NCI-H69 (cell line): ENCODE results near the gene SHISA5.
"Not testable (repeated sequence)": the region's sequence is repeated elsewhere in the genome, so short reads cannot be mapped to it uniquely, and the experiment has no call there.

Experiments
- DNase-seq: peaks from one replicate; lab custom pipeline; 2025; lab: John Stamatoyannopoulos, UW

The SHISA5 gene

GRCh38 chr3:48477959-48478520, 25.9 kb downstream of the SHISA5 start:
- no peak for DNase-seq

- peak; percentile 81 for DNase-seq
Measured at GRCh38 chr3:48476426-48477053, 27.4 kb downstream of the SHISA5 start.

- no peak for DNase-seq
Measured at GRCh38 chr3:48475188-48475587, 28.8 kb downstream of the SHISA5 start.

- peak; percentile 30 for DNase-seq
Measured at GRCh38 chr3:48474619-48475018, 29.4 kb downstream of the SHISA5 start.

GRCh38 chr3:48474031-48474430, 29.9 kb downstream of the SHISA5 start:
- not testable (repeated sequence) for DNase-seq

- peak; percentile 88 for DNase-seq
Measured at GRCh38 chr3:48473617-48473952, 30.4 kb downstream of the SHISA5 start.

GRCh38 chr3:48472923-48473616, 30.9 kb downstream of the SHISA5 start:
- DNase-seq: peak; percentile 93

- no peak for DNase-seq
Measured at GRCh38 chr3:48472673-48472922, 31.4 kb downstream of the SHISA5 start.

- no peak for DNase-seq
Measured at GRCh38 chr3:48470286-48470685, 33.7 kb downstream of the SHISA5 start.

- no peak for DNase-seq
Measured at GRCh38 chr3:48469046-48469915, 34.7 kb downstream of the SHISA5 start.

GRCh38 chr3:48468329-48468731, 35.6 kb downstream of the SHISA5 start:
- DNase-seq: no peak

GRCh38 chr3:48467473-48468267, 36.3 kb downstream of the SHISA5 start:
- no peak for DNase-seq

GRCh38 chr3:48467110-48467454, 36.9 kb downstream of the SHISA5 start:
- no peak for DNase-seq

GRCh38 chr3:48466386-48467109, 37.4 kb downstream of the SHISA5 start:
- no peak for DNase-seq

- peak; percentile 81 for DNase-seq
Measured at GRCh38 chr3:48465531-48466378, 38.2 kb downstream of the SHISA5 start.

- DNase-seq: no peak
Measured at GRCh38 chr3:48465237-48465530, 38.8 kb downstream of the SHISA5 start.

- no peak for DNase-seq
Measured at GRCh38 chr3:48464713-48465221, 39.2 kb downstream of the SHISA5 start.

GRCh38 chr3:48463703-48464102, 40.3 kb downstream of the SHISA5 start:
- no peak for DNase-seq

GRCh38 chr3:48461767-48462166, 42.2 kb downstream of the SHISA5 start:
- not testable (repeated sequence) for DNase-seq

- no peak for DNase-seq
Measured at GRCh38 chr3:48460517-48460902, 43.5 kb downstream of the SHISA5 start.
